Measurements from ENCODE around the gene UCN2.

Gene UCN2

DNA sequence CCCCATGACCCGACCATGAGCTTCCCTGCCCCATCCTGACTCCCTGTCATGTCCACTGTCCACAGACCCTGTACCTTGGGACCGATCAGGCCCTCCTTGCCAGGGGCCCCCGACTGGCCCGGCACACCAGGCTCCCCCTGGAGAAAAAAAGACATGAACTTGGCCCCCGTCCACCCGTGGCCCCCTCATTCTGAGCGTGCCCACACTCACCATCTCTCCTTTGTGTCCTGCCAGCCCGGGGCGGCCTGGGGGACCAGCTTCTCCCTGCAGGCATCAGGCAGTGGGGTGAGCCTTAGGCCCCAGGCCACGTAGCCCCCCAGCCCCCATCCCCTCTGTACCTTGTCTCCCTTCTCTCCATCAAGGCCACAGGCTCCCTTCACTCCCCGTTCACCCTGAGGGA lies 3.9 kb upstream of the UCN2 start:
- TF ChIP-seq, protein P1, sequence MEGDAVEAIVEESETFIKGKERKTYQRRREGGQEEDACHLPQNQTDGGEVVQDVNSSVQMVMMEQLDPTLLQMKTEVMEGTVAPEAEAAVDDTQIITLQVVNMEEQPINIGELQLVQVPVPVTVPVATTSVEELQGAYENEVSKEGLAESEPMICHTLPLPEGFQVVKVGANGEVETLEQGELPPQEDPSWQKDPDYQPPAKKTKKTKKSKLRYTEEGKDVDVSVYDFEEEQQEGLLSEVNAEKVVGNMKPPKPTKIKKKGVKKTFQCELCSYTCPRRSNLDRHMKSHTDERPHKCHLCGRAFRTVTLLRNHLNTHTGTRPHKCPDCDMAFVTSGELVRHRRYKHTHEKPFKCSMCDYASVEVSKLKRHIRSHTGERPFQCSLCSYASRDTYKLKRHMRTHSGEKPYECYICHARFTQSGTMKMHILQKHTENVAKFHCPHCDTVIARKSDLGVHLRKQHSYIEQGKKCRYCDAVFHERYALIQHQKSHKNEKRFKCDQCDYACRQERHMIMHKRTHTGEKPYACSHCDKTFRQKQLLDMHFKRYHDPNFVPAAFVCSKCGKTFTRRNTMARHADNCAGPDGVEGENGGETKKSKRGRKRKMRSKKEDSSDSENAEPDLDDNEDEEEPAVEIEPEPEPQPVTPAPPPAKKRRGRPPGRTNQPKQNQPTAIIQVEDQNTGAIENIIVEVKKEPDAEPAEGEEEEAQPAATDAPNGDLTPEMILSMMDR (conservative IDR thresholded peaks at IDR 0.05; ENCODE audit: low read depth, low read length), result no peak
- DNase-seq (ENCODE audit: low read depth), result no peak
- no peak overlapping the region for H3K4me3 ChIP-seq (ENCODE audit: low read depth, low read length)

DNA sequence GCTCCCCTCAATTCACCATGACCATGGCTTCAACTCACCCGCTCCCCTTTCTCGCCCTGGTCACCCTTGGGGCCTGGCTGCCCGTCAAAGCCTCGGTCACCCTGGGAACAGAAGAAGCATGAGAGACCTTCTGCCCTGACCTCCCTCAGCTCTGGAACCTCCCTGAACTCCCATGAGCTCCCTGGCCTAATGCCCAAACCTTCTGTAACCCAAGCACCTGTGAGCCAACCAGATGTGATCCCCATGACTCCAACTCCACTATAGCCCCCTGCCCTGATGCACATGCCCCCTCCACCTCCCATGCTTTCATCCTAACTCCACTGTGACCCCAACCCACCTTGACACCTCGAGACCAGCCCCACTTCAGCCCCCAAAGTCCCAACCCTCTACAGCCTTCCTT lies 3.5 kb upstream of the UCN2 start:
- DNase-seq (ENCODE audit: low read depth), result no peak
- no peak overlapping the region for H3K4me3 ChIP-seq (ENCODE audit: low read depth, low read length)
- TF ChIP-seq, protein P1 (conservative IDR thresholded peaks at IDR 0.05; ENCODE audit: low read depth, low read length), result no peak

DNA sequence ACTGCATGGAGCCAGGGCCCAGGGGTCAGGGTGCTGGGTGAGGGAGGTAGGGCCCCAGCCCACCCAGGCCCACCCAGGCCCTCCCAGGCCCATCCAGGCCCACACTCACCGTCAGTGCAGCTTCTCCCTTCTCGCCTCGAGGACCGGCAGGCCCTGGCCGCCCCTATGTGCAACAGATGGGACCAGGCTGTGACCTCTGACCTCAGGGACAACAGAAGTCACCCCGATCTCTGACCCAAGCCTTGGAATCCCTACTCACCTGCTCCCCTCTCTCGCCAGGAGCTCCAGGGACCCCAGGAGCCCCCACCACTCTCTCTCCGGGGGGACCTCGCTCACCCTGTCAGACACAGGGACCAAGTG lies 2.8 kb upstream of the UCN2 start:
- H3K4me3 ChIP-seq (ENCODE audit: low read depth, low read length), result no peak overlapping the region
- DNase-seq (ENCODE audit: low read depth), result no peak
- TF ChIP-seq, protein P1 (conservative IDR thresholded peaks at IDR 0.05; ENCODE audit: low read depth, low read length), result no peak

DNA sequence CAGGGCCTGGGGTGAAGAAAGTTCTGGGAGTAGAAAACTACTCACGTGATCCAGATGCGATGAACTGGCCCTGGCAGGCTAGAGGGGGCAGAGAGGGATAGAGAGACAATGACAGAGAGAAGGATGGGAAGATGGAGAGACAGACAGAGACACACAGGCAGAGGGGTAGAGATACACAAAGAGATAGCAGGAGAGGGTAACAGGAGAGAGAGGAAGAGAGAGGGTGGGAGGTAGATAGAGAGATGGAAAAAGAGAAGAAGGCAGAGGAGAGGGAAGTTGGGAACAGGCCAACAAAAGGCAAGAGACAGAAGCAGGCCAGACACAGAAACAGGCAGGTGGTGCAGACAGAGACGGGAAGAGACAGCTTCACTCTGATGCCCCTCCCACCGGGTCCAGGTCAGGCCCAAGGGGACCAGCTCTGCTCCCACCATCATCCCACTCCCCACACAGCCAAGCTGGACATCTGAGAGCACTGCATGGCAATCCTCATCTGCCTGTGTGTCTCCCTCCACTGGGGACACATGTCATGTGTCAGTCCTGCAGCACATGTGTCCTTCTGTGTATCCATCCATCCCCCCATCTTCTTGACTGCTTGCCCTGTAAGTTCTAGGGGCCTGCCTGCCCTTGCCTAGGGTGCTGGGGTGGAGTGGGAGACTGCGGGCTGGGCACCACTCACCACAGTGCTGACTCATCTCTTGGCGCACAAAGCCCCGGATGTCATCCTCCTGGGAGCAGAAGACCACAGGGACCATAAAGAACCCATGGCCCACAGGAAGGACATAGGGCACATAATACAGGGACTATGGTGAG lies 2.2 kb upstream of the UCN2 start:
- TF ChIP-seq, protein P1 (conservative IDR thresholded peaks at IDR 0.05; ENCODE audit: low read depth, low read length), result no peak
- DNase-seq (ENCODE audit: low read depth), result peak; percentile 65

DNA sequence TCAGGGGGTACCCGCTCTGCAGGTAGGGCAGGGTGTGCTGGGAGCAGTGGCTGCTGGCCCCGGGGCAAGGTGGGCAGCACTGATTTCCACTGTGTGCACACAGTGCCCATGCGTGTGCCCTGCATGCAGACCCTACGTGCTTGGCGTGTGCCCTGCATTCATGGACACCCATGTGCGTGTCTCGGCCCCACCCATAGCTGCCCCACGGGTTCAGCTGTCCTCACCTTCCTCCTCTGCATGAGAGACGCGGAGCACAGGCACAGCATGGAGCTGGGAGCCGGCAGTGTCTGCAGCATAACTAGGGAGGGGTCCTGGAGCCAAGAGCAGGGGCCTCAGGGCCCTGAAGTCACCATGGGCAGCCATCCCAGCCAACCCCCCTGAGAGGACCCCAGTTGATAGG lies 1.6 kb upstream of the UCN2 start:
- TF ChIP-seq, protein P1 (conservative IDR thresholded peaks at IDR 0.05; ENCODE audit: low read depth, low read length), result no peak
- no peak overlapping the region for H3K4me3 ChIP-seq (ENCODE audit: low read depth, low read length)
- DNase-seq (ENCODE audit: low read depth), result no peak

More for the DNA sequence above, 2.2 kb upstream of the UCN2 start:
- no peak overlapping the region for H3K4me3 ChIP-seq (ENCODE audit: low read depth, low read length)

DNA sequence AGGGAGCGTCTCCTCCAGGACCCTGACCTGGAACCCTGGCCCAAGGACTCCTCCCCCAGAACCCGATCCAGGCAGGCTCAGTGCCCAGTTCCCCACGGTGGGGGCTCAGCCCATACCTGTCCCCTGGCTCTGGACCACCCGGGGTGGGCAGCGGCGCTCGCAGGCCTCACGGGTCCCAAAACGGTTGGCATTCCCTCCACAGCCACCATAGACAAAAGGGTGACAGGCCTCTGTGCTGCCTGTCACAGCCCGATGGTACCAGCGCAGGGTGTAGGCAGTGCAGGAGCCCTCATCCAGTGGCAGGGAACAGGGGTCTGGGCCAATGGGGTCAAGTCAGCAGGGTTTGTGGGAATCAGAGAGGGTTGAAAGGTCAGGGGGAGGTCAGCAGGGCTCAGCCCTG lies 1.1 kb upstream of the UCN2 start:
- no peak overlapping the region for H3K4me3 ChIP-seq (ENCODE audit: low read depth, low read length)

More for the DNA sequence above, 1.1 kb upstream of the UCN2 start:
- TF ChIP-seq, protein P1 (conservative IDR thresholded peaks at IDR 0.05; ENCODE audit: low read depth, low read length), result no peak
- no peak for DNase-seq (ENCODE audit: low read depth)
